GM12865 (cell line): ENCODE data around the gene AR.

ENCODE experiments used
- DNase-seq: peaks from one replicate; pipeline ENCODE4 v3.0.0; 2010; ENCODE audit warnings: low read depth
- H3K4me3 ChIP-seq: 2 replicates; pipeline ENCODE4 v1.5.1; 2011; ENCODE audit warnings: mild to moderate bottlenecking, low read depth, low read length, control low read depth
- TF ChIP-seq, protein P1 (sequence below): IDR thresholded peaks from 2 replicates; pipeline ENCODE4 v1.5.1; 2011; ENCODE audit warnings: low read length, control low read depth, low read depth, inconsistent platforms; ENCODE audit not compliant: insufficient read depth; ENCODE audit errors: missing control alignments

Gene AR

DNA sequence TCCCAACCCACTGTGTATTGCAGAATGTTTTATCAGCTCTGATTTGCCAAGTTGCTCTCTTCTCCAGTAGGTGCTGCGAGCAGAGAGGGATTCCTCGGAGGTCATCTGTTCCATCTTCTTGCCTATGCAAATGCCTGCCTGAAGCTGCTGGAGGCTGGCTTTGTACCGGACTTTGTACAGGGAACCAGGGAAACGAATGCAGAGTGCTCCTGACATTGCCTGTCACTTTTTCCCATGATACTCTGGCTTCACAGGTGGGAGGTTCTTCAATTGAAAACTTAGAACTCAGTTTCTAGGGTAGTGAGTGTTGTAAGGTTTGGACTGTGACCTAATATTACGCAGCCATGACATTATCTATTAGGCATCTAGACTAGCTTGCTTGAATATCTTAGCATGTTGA lies 24.9 kb downstream of the AR start:
- no peak overlapping the region for H3K4me3 ChIP-seq
- DNase-seq = no peak
- TF ChIP-seq, protein P1, sequence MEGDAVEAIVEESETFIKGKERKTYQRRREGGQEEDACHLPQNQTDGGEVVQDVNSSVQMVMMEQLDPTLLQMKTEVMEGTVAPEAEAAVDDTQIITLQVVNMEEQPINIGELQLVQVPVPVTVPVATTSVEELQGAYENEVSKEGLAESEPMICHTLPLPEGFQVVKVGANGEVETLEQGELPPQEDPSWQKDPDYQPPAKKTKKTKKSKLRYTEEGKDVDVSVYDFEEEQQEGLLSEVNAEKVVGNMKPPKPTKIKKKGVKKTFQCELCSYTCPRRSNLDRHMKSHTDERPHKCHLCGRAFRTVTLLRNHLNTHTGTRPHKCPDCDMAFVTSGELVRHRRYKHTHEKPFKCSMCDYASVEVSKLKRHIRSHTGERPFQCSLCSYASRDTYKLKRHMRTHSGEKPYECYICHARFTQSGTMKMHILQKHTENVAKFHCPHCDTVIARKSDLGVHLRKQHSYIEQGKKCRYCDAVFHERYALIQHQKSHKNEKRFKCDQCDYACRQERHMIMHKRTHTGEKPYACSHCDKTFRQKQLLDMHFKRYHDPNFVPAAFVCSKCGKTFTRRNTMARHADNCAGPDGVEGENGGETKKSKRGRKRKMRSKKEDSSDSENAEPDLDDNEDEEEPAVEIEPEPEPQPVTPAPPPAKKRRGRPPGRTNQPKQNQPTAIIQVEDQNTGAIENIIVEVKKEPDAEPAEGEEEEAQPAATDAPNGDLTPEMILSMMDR = no peak

DNA sequence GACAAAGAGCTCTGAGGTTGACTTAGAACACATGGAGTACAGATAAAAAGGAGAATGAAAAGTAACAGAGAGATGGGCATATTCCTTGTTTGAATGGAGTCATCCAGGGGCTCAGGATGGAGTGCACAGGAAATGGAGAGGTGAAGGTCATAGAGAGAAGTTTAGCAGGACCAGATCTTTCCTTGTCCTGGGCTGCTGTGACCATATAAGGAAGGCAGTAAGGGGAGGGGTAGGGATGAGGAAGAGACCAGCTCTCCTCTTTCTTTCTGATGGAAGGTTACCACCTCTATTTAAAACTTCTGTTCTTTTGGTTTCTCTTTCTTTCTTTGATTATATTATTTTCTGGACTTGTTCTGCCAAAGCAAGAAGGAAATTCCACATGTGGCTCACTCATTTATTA lies 27.0 kb downstream of the AR start:
- TF ChIP-seq, protein P1 = no peak
- no peak overlapping the region for H3K4me3 ChIP-seq
- no peak for DNase-seq

DNA sequence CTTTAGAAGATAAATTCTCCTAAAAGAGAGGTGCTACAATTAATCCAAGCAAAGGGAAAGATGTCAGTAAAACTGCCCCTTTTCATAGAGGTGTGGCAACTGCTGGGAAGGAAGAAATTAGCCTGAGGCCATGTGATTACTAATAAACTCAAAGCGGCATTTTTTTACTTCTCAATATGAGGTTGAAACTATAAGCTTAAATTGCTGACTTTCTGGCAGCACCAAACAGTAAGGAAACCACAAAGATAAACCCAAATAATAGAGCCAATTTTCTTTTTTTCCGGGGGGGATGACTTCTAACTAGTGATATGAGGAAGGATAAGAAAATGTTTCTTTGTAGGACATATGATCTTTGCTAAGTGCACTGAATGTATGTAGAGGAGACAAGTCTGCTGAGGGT lies 30.9 kb downstream of the AR start:
- TF ChIP-seq, protein P1 = no peak
- DNase-seq = no peak
- H3K4me3 ChIP-seq = no peak overlapping the region

DNA sequence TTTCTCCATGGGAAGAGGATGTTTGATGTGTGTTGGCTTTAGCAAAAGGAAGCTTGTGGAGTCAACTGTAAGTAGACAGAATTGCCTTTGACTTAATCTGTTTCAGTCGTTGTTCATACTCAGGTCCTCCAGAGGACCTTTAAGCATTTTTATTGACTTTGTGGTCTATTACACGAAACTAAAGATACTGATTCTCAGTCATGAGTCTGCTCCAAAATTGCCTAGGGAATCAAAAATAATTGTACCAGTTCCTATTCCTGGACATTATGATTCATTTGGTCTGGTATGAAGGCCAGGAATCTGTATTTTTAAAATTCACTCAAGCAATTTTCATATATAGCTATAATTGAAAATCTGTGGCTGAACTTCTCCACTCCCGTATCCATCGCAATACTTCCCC lies 38.6 kb downstream of the AR start:
- H3K4me3 ChIP-seq = no peak overlapping the region
- TF ChIP-seq, protein P1 = no peak
- DNase-seq = no peak

DNA sequence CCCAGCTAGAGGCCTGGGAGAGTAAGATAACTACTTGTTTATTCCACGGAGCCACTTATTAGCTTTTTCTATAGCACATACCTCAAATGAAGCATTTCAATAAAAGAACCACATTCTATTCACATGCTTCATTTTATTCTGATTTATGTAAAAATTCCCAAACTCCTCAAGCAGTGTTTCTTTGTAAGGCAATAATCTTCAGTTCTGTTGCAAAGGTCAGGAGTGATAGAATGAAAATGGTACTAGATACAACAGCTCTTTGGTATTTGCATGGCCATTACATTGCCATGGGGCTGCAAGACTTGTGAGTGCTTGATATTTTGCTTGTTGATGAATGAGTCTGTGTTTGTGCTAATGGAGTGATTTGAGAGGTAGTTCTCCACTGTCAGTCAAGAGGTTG lies 39.4 kb downstream of the AR start:
- no peak for DNase-seq
- H3K4me3 ChIP-seq = no peak overlapping the region
- TF ChIP-seq, protein P1 = no peak

DNA sequence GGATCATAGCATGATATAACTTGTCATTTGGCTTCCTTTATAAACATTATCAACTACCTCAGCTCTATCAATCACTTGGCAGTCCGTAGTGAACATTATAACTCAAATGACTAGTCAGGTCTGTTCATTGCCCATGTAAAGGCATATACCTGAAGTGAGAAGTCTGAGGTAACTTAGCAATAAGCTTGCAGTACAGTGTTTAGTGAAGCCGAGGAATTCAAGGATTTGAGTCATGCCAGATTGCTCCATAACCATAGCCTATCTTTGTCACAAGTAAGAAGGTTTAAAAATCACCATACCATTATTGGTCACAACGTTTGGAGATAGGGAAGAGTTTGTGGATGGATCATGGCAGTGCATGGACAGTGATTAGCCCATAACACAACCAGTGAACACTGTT lies 41.6 kb downstream of the AR start:
- no peak overlapping the region for H3K4me3 ChIP-seq
- DNase-seq = no peak
- TF ChIP-seq, protein P1 = no peak

DNA sequence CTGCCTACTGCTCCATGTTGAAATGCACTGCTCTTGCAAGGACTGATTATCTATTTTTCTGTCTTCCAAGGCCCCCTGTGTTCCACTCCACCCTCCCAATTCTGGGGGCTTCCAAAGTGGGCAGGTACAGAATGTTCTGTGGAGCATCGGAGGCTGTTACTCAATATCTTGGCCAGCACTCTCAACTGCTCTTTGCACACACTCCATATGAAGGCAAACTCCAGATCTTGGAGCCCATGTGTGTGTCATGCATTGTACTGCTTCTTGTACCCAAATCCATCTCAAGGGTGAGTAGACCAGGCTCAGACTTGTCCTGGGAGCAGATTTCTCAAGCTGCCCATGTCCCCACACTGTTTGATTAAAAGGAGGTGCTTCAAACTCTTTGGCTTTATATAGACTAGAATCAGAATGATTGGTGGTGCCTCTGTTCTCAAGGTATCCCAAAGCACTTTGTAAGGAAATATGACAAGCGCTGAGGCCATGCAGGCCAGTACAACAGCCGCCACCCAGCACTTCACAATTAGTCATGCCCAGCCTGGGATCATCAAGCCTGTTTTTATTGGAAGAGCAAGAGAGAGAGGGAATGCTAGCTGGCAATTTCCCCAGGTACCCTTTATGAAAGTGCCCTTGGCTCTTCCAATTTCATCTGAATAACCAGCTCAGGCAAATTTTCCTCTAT lies 44.3 kb downstream of the AR start:
- TF ChIP-seq, protein P1 = no peak
- H3K4me3 ChIP-seq = no peak overlapping the region
- no peak for DNase-seq
